GM11168 (cell line): ENCODE data around the gene TFF3.
"Not testable (repeated sequence)": the region's sequence is repeated elsewhere in the genome, so short reads cannot be mapped to it uniquely, and the experiment has no call there.

Experiments used
- in situ Hi-C: fragments of 300-500 bp; cut with MboI; formaldehyde crosslinking; loops from one replicate; pipeline ENCODE4 v1.12.0; 2022; ENCODE audit warnings: low sequenced_read_pairs; ENCODE audit not compliant: unreplicated experiment

The TFF3 gene

DNA sequence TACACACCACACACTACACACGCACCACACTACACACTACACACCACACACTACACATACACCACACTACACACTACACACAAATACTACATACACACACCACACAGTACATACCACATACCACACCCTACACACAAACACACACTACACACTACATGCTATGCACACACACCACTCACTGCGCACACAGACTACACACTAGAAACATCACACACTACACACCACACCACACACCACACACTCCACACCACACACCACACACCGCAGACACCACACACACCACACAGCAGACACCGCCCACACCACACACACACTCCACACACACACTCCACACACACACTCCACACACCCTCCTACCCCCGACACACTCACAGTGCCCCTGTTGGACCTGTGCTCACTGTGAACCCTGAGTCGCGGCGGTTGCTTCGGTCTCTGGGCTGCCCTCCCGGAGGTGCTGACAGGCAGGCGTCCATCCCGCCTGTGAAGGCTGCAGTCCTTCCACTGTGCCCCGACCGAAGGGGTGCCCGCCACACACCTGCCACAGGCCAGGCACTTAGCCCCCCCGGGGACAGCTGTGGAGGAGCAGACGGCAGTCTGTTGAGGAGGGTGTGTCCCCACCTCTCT lies 21.4 kb downstream of the TFF3 start:
- in situ Hi-C loops: no loop called here

GRCh38 chr21:42292563-42293142 lies 22.6 kb downstream of the TFF3 start:
- in situ Hi-C loops: not testable (repeated sequence)

DNA sequence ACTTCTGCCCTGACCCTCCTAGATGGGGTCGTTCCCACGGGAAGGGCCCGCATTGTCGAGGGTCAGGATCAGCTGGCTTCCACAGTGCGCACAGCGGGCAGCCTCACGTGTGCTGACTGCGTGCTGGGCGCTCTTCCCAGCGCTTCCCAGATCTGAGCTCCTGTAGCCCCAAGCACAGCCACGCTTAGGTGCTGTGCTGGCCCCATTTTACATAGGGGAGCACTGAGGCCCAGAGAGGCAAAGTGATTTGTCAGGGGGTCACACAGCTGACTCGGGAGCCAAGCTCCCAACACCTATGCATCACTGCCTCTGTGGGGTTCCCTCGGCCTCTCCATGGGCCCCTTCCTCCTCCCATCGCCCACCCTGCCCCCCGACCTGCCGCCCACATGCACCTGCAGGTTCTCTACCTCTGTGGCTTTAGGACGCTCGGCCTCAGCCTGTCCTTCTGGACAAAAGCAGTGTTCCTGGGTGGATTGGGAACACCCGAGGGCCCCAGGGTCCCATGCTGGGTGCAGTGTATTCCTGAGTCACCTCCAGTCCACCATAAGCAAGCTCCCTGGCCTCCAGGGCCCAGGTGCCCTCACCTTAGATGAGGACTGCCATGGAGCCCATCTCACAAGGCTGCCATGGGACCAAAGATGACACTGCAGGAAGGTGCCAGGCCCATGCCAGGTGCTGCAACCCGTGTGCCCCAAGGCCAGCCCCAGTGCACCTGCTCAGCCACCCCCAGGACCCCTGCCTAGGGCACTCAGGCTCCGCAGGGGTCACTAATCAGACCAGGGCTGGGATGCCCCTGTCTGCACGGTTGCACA lies 23.3 kb downstream of the TFF3 start:
- in situ Hi-C loops: no loop called here

GRCh38 chr21:42291003-42291750 lies 24.0 kb downstream of the TFF3 start:
- in situ Hi-C loops: no loop called here

GRCh38 chr21:42290505-42290904 lies 24.7 kb downstream of the TFF3 start:
- in situ Hi-C loops: no loop called here

GRCh38 chr21:42289926-42290325 lies 25.3 kb downstream of the TFF3 start:
- in situ Hi-C loops: no loop called here

GRCh38 chr21:42288962-42289361 lies 26.2 kb downstream of the TFF3 start:
- in situ Hi-C loops: no loop called here

DNA sequence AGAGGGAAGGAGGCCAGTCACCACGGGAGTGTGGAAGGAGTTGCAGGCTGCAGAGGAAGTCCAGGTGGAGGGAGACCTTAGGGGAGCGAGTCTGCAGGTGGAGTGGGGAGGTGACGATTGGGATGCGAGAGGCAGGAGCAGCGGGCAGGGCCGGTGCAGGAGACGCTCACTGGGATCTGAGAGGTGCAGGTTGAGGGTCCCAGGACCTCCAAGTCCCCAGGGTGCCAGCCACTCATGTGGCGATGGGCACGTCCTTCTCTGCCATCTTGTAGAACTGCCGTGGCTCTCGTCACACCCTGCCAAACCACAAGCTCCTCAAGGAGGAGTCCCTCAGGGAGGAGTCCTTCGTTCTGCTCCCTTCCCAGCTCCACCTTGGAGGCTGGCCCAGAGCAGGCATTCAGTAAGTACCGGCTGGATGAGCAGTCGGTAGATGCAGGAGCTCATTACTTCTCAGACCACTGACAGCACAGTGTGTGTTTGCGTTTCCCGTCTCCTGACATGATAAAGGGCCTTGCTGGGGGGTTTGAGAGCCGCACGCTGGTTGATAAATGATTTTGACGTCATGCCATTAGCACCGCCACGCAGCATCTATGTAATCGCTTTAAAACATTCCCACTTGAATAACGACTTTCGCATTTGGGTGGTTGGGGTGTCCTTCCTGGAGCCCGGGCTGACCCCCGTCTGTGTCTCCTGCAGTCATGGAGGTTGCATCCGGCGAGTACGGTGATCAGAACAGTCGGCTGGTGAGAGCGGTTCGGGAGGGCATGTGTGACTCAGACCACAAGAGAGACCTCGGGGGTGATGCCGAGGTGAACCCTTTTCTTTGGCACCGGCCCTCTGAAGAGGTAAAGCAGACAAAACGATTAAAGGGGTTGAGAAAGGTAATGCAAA lies 27.8 kb downstream of the TFF3 start:
- in situ Hi-C loops: no loop called here

- in situ Hi-C loops: no loop called here
These were observed 28.8 kb downstream of the TFF3 start for GRCh38 chr21:42286416-42286815.

DNA sequence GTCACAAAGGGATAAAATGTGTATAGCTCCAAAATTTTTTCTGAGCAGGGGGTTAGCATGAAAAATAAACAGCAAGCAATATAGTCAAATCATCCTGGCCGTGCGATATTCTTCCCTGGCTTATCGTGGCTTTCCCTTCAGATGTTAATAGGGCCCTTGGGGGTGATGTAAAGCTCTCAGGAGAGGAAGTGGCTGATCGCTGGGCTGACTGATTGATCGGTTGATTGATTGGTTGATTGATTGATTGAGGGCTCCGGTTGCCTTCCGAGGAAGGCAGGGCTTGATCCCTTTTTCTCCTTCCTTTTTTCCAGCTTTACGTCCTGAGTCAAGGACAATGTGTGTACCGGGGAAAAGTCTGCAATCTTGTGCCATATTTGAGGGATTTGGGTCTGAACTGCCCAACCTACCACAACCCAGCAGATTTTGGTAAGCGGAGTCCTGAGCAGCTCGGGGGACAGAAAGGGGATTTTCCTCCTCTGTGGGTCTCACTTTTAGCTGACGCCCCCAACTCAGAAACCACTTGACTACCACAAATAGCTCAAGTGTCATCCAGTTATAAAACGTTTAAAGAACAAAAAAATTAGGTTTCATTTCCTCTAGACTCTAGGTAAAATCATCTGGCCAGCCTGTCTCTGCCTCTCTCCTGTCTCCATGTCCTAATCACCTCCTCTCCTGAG lies 29.5 kb downstream of the TFF3 start:
- in situ Hi-C loops: no loop called here

DNA sequence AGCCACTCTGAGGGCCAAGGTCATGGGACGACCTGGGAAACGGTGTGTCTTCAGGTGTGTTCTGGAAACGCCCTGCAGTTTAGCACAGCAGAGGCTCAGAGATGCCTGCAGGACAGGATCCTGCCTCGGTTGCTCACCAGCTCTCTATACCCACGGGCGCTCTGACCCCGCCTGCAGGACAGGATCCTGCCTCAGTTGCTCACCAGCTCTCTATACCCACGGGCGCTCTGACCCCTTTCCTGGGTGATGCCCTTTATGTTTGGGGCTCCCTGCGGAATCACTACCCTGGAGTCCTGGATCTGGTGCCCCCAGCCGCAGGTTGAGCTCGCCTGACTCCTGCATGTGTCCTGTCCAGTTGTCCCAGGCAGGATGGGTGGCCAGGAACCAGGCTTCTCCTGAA lies 32.5 kb downstream of the TFF3 start:
- in situ Hi-C loops: no loop called here

DNA sequence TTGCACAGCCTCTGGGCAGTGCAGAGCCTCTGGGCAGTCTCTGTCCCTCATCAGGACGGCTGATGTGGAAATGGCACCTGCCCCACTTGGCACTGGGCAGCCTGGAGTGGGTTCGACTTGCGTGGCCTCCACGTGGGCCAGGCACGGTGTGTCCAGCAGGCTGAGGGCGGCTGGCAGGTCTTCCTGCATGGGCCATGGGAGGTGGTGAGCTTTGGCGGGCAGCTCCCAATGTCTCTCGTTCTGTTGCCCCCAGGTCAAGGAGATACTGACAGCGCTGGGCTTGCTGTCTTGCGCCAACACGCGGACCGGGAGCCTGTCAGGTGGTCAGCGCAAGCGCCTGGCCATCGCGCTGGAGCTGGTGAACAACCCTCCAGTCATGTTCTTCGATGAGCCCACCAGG lies 33.2 kb downstream of the TFF3 start:
- in situ Hi-C loops: no loop called here

- in situ Hi-C loops: no loop called here
These were observed 34.0 kb downstream of the TFF3 start for GRCh38 chr21:42281181-42281680.

- in situ Hi-C loops: no loop called here
These were observed 34.6 kb downstream of the TFF3 start for GRCh38 chr21:42280356-42281180.

- in situ Hi-C loops: no loop called here
These were observed 35.3 kb downstream of the TFF3 start for GRCh38 chr21:42279888-42280287.

DNA sequence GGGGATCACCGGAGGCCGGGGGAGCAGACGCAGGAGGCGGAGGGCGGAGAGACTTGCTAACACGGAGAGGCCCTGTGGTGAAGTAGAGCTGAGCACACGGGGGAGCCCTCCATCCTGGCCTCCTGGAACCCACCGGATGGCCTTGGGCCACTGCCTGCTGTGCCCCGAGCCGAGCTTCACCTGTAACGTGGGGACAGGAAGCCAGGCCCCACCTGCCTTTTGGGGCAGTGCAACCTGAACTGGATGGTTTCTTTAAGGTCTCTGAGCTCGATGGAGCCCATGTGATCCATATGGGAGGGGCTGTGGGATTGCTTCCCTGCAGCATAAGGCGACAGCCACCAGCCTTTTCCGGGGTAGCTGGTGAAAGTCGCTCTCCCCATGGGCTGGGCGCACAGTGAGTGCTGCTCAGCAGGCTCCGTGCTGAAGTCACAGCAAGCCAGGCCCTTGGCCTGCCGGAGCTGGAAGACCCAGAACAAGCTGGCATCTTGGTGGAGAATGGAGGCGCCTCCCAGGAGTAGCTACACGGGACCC lies 35.8 kb downstream of the TFF3 start:
- in situ Hi-C loops: no loop called here

- in situ Hi-C loops: no loop called here
These were observed 36.6 kb downstream of the TFF3 start for GRCh38 chr21:42278451-42279149.
